Bone marrow (tissue), 2 donors: ENCODE measurements around the gene FSD1L.

Experiments used
- DNase-seq, 2 donors: peaks; one replicate each; lab custom pipeline; 2025; lab: John Stamatoyannopoulos, UW

The FSD1L gene

GRCh38 chr9:105447814-105448812 is at the start of gene FSD1L:
TSS of gene FSD1L (plus strand) at chr9:105448034. CDS start at chr9:105448221, 187 bp downstream.
- DNase-seq = peak; percentile 40 to 66

DNA sequence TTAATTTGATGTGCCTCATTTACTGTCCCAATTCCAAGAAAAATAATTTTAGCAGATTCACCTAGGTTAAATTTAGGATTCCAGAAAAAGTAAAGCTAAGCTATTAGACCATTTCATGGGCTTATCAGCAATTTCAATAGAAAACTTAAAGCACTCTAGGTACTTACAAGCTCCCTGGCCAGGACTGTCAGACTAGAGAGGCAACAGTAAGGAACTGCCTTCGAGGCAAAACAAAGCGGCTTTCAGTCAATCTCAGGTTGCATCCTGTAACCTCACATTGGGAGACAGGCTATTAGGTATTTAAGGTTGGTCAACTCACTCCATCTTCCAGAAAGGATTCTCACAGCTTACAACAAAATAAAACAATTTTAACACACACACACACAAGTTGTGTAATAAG is 48.7 kb upstream of the FSD1L start:
- no peak for DNase-seq

- DNase-seq = no peak
Observed at GRCh38 chr9:105401651-105402050, 46.2 kb upstream of the FSD1L start.

- DNase-seq = no peak
Observed at GRCh38 chr9:105403552-105404248, 44.1 kb upstream of the FSD1L start.

- DNase-seq = peak in 1 of 2 donors; percentile 10
Observed at GRCh38 chr9:105405514-105406131, 42.2 kb upstream of the FSD1L start.

- DNase-seq = no peak
Observed at GRCh38 chr9:105406369-105406768, 41.5 kb upstream of the FSD1L start.

DNA sequence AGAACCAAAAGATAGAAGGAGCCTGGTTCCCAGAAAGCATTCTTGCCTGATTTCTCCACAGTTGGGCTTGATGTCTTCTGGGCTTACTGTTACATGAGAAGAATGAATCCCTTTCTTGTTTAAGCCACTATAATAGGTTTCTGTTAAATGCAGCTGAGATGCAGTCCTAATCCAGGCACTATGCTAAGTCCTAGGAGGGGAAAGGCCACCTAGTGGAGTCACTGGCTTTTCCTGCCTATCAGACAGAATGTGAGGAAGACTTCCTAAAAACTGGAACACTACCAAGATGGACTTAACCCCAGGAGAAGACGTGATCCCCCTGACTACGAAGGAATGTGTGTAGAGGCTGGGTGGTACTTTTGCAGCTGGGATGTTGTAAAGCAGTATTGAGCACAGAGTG is 34.3 kb upstream of the FSD1L start:
- no peak for DNase-seq

DNA sequence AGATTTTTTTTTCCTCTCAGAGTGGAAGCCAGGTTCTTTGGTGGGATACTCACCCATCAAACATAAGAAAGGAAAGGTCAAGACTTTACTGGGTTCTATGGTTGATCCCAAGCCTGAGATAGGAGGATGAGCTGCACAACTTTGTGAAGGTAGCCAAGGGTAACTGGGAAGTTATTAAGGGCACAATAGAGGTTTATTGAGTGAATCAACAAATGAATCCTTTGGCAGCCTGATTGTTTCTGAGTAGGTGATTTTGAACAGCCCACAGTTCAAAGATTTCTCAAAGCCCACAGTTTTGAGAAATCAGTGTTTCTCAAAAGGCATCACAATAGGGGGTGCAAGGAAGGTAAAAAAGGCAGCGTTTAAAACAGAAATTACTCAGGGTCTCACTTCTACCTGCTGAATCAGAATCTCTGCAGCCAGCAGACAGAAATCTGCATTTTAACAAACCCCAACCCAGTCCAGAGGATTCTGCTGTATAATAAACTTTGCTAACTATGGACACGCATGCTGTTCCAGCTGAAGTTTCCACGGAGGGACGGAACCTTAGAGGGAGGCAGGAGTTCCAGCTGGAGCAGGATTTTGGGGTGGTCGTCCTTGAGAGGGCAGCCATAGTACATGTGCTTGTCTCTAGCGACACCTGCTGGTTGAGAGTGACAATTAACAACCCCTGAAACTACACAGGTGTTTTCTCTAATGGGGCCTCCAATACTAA is 32.7 kb upstream of the FSD1L start:
- peak in 1 of 2 donors; percentile 28 for DNase-seq

GRCh38 chr9:105415662-105415980 is 32.2 kb upstream of the FSD1L start:
- DNase-seq = no peak

DNA sequence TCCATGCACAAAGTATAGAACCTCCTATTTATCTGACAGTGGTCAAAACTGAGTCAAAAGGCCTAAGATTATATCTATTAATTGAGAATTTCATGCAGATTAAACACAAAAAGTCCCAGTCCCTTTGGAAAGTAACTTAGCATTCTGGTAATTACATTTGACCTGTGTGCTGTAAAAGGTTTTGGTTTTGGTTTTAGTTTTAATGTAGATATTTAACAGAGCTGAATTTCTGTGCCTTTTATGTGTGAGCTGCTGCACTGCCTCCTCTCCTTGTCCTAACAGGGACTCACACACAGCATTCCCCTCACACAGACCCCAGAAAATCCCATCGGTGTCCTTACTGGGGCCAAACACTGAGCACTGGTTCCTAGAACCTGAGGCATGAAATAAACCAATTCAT is 31.0 kb upstream of the FSD1L start:
- no peak for DNase-seq

GRCh38 chr9:105418588-105419500 is 29.0 kb upstream of the FSD1L start:
- DNase-seq = no peak

- DNase-seq = no peak
Observed at GRCh38 chr9:105419816-105420597, 27.8 kb upstream of the FSD1L start.

GRCh38 chr9:105421154-105421553 is 26.7 kb upstream of the FSD1L start:
- no peak for DNase-seq

DNA sequence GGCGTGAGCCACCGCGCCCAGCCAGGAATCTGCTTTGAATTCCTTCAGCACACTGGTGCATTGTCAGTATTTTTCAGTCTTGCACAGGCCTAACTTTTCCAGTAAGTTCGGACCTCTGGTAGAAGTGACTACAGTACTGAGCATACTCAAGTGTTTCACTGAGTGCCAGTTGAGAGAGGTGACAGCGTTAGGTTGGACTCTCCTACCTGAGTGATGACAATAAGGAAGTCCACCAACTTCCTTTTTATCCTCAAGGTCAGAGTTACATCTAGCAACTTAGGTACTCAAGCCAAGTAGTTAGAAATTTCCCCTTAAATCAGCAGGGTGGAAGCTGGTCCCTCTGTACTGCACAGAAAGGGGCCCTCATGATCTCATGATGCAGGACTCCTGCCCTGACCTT is 26.0 kb upstream of the FSD1L start:
- DNase-seq = no peak

DNA sequence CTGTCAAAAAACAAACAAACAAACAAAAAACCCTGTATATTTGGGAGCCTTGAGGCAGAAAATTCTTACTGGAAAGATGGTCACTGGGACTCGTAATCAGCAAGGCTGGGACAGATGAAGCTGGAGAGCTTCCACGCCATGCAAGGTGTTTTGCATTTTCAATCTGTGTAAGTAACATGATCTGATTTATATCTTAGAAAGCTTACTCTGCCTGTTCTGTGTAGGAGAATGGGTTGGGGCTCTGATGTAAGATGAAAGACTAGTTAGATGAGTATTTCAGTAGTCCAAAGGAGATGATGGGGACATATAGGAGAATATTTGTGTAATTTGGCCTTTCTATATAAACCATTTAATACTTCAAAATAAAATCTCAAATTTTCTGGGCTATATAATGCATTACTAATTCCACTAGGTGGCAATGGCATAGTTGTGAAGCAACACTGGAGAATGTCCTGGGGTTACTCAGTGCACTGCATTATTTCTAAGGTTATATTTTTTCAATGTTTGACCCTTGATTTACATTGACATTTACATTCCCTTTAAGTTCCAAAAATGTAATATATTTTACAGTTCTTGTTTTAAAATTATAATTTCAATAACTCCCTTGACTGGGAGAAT is 21.9 kb upstream of the FSD1L start:
- DNase-seq = no peak

DNA sequence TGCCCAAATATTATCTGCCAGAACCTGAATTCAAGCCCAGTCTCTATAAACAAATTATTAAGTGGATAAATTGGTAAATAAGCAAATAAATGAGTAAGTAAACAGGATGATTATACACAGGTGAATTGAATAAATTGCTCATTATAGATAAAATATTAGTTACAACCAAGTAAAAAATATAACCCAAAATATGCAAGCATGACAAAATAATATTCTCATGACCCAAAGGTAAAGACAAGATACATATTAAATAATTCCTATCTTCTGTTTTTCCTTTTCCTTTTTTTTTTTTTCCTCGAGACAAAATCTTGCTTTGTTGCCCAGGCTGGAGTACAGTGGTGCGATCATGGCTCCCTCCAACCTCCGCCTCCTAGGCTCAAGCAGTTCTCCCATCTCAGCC is 21.2 kb upstream of the FSD1L start:
- DNase-seq = no peak

DNA sequence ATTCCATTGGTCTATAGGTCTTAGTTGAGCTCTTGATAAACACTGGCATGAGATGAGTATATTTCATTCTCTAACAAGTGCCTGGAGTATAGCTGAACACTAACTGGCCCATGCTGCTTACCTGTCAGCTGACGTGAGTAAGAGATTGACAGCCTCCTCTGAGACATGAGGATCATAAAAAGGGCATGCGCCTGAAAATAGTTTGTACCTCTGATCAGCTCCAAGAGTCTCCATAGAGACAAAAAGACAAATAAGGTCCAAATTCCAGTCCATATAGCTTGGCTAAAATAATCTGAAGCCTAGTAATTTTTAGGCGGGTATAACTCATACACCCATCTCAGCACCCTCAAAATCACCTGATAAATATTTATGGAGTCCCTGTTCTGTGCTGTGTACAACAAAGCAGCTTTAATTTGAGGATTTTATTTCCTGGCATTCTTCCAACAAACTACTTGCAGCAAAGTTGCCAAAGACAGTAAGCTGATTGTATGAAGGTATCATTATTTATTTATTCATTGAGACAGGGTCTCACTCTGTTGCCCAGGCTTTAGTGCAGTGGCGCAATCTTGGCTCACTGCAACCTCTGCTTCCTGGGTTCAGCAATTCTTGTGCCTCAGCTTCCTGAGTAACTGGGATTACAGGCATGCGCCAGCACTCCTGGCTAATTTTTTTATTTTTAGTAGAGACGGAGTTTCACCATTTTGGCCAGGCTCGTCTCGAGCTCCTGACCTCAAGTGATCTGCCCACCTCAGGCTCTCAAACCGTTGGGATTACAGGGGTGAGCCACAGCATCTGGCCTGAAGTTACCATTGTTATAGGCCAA is 16.2 kb upstream of the FSD1L start:
- DNase-seq = no peak

- no peak for DNase-seq
Observed at GRCh38 chr9:105432247-105432842, 15.5 kb upstream of the FSD1L start.
